ENCODE data around the gene TACC2.
"Not testable (repeated sequence)": the region's sequence is repeated elsewhere in the genome, so short reads cannot be mapped to it uniquely, and the experiment has no call there.

DNA sequence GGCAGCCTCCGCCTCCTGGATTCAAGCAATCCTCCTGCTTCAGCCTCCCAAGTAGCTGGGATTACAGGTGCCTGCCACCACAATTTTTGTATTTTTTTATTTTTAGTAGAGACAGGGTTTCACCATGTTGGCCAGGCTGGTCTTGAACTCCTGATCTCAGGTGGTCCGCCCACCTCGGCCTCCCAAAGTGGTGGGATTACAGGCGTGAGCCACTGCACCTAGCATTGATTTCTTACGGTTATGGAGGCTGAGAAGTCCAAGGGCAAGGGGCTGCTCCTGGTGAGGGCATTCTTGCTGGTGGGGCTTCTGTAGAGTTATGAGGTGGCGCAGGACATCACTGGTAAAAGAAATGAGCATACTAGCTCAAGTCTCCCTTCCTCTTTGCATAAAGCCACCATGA is 86.9 kb downstream of the TACC2 start:
- TF ChIP-seq, protein P1, sequence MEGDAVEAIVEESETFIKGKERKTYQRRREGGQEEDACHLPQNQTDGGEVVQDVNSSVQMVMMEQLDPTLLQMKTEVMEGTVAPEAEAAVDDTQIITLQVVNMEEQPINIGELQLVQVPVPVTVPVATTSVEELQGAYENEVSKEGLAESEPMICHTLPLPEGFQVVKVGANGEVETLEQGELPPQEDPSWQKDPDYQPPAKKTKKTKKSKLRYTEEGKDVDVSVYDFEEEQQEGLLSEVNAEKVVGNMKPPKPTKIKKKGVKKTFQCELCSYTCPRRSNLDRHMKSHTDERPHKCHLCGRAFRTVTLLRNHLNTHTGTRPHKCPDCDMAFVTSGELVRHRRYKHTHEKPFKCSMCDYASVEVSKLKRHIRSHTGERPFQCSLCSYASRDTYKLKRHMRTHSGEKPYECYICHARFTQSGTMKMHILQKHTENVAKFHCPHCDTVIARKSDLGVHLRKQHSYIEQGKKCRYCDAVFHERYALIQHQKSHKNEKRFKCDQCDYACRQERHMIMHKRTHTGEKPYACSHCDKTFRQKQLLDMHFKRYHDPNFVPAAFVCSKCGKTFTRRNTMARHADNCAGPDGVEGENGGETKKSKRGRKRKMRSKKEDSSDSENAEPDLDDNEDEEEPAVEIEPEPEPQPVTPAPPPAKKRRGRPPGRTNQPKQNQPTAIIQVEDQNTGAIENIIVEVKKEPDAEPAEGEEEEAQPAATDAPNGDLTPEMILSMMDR (conservative IDR thresholded peaks at IDR 0.05) = not testable (repeated sequence)
- TF ChIP-seq ZFX (IDR thresholded peaks at IDR 0.05) = not testable (repeated sequence)
